ENCODE data around the gene EGLN1.

Gene EGLN1

GRCh38 chr1:231362325-231362724 is 59.8 kb downstream of the EGLN1 start:
- Histone ChIP-seq H3K9ac (ENCODE audit: low read length) (no peak overlapping the region), H3K4me1 (ENCODE audit: control insufficient read depth in 1 of 2, insufficient read depth in 2 of 2, low read length in 2 of 2) (no peaks in the 10 kb centered on the region), H3K27me3 (ENCODE audit: insufficient read depth, low read length) (no peaks in the 10 kb centered on the region), H2AFZ (ENCODE audit: insufficient read depth, low read length, poor library complexity) (no peak overlapping the region), H3K36me3 (ENCODE audit: control insufficient read depth in 1 of 2, insufficient read depth in 2 of 2, low read length in 2 of 2) (peaks cover 3 to 6% of the 10 kb centered on the region in 2 experiments), H3K79me2 (ENCODE audit: control insufficient read depth, insufficient read depth, low read length, poor library complexity) (no peaks in the 10 kb centered on the region), H3K4me2 (ENCODE audit: low read length) (no peak overlapping the region), H2AK5ac (ENCODE audit: low read length) (no peak overlapping the region), H2BK5ac (ENCODE audit: low read depth, low read length, poor library complexity) (no peak overlapping the region), H3K4ac (ENCODE audit: low read depth, low read length) (no peak overlapping the region), H4K12ac (ENCODE audit: low read depth, low read length) (no peak overlapping the region), H2BK12ac (ENCODE audit: low read length) (no peak overlapping the region), H3K4me3 (ENCODE audit: low read depth, low read length) (no peak overlapping the region), H3K18ac (ENCODE audit: low read length) (no peak overlapping the region), H3K27ac (ENCODE audit: low read depth, low read length) (no peak overlapping the region), H3K14ac (ENCODE audit: low read length) (no peak overlapping the region), H4K8ac (ENCODE audit: low read depth, low read length) (no peak overlapping the region), H3K9me3 (ENCODE audit: insufficient read depth, low read depth, low read length) (no peaks in the 10 kb centered on the region), H3K79me1 (ENCODE audit: low read length) (no peaks in the 10 kb centered on the region), H3K23ac (ENCODE audit: low read length) (no peak overlapping the region), H4K91ac (ENCODE audit: low read depth, low read length) (no peak overlapping the region), H2BK120ac (ENCODE audit: insufficient read depth, low read length, poor library complexity) (no peak overlapping the region)
- DNase-seq: no peak
- no CpG with 5 or more reads among the region's 1 CpG for WGBS (ENCODE audit: extremely low coverage, insufficient coverage, insufficient read length)

GRCh38 chr1:231359113-231359512 is 63.0 kb downstream of the EGLN1 start:
- H3K18ac ChIP-seq (ENCODE audit: low read length): no peak overlapping the region
- DNase-seq: peak; percentile 44 to 66
- no peak overlapping the region for H4K91ac ChIP-seq (ENCODE audit: low read depth, low read length)
- H4K8ac ChIP-seq (ENCODE audit: low read depth, low read length): no peak overlapping the region
- no peak overlapping the region for H2BK12ac ChIP-seq (ENCODE audit: low read length)
- no peaks in the 10 kb centered on the region for H3K27me3 ChIP-seq (ENCODE audit: insufficient read depth, low read length)
- H3K4ac ChIP-seq (ENCODE audit: low read depth, low read length): no peak overlapping the region
- H4K12ac ChIP-seq (ENCODE audit: low read depth, low read length): no peak overlapping the region
- H3K79me2 ChIP-seq (ENCODE audit: control insufficient read depth, insufficient read depth, low read length, poor library complexity): no peaks in the 10 kb centered on the region
- H2AK5ac ChIP-seq (ENCODE audit: low read length): no peak overlapping the region
- H3K36me3 ChIP-seq (ENCODE audit: control insufficient read depth in 1 of 2, insufficient read depth in 2 of 2, low read length in 2 of 2): peaks cover 2 to 5% of the 10 kb centered on the region in 2 experiments
- no peaks in the 10 kb centered on the region for H3K4me1 ChIP-seq (ENCODE audit: control insufficient read depth in 1 of 2, insufficient read depth in 2 of 2, low read length in 2 of 2)
- no peak overlapping the region for H3K23ac ChIP-seq (ENCODE audit: low read length)
- H3K4me2 ChIP-seq (ENCODE audit: low read length): no peak overlapping the region
- H3K79me1 ChIP-seq (ENCODE audit: low read length): no peaks in the 10 kb centered on the region
- H3K27ac ChIP-seq (ENCODE audit: low read depth, low read length): no peak overlapping the region
- H3K9ac ChIP-seq (ENCODE audit: low read length): no peak overlapping the region
- WGBS (ENCODE audit: extremely low coverage, insufficient coverage, insufficient read length): no CpG with 5 or more reads among the region's 6 CpGs
- no peak overlapping the region for H2AFZ ChIP-seq (ENCODE audit: insufficient read depth, low read length, poor library complexity)
- no peak overlapping the region for H2BK120ac ChIP-seq (ENCODE audit: insufficient read depth, low read length, poor library complexity)
- no peak overlapping the region for H2BK5ac ChIP-seq (ENCODE audit: low read depth, low read length, poor library complexity)
- H3K4me3 ChIP-seq (ENCODE audit: low read depth, low read length): no peak overlapping the region
- H3K14ac ChIP-seq (ENCODE audit: low read length): no peak overlapping the region
- no peaks in the 10 kb centered on the region for H3K9me3 ChIP-seq (ENCODE audit: insufficient read depth, low read depth, low read length)

GRCh38 chr1:231357831-231358354 is 64.2 kb downstream of the EGLN1 start:
- no peaks in the 10 kb centered on the region for H3K27me3 ChIP-seq (ENCODE audit: insufficient read depth, low read length)
- H3K4ac ChIP-seq (ENCODE audit: low read depth, low read length): no peak overlapping the region
- H2AK5ac ChIP-seq (ENCODE audit: low read length): no peak overlapping the region
- no peak overlapping the region for H3K4me2 ChIP-seq (ENCODE audit: low read length)
- H2BK5ac ChIP-seq (ENCODE audit: low read depth, low read length, poor library complexity): no peak overlapping the region
- no peak overlapping the region for H2AFZ ChIP-seq (ENCODE audit: insufficient read depth, low read length, poor library complexity)
- H4K8ac ChIP-seq (ENCODE audit: low read depth, low read length): no peak overlapping the region
- H4K91ac ChIP-seq (ENCODE audit: low read depth, low read length): no peak overlapping the region
- no peak overlapping the region for H4K12ac ChIP-seq (ENCODE audit: low read depth, low read length)
- H3K9ac ChIP-seq (ENCODE audit: low read length): no peak overlapping the region
- no peak overlapping the region for H3K18ac ChIP-seq (ENCODE audit: low read length)
- H3K36me3 ChIP-seq (ENCODE audit: control insufficient read depth in 1 of 2, insufficient read depth in 2 of 2, low read length in 2 of 2): peaks cover 3 to 5% of the 10 kb centered on the region in 2 experiments
- H3K79me1 ChIP-seq (ENCODE audit: low read length): no peaks in the 10 kb centered on the region
- no peaks in the 10 kb centered on the region for H3K4me1 ChIP-seq (ENCODE audit: control insufficient read depth in 1 of 2, insufficient read depth in 2 of 2, low read length in 2 of 2)
- no peaks in the 10 kb centered on the region for H3K79me2 ChIP-seq (ENCODE audit: control insufficient read depth, insufficient read depth, low read length, poor library complexity)
- peak; percentile 53 to 77 for DNase-seq
- no peak overlapping the region for H3K14ac ChIP-seq (ENCODE audit: low read length)
- H3K4me3 ChIP-seq (ENCODE audit: low read depth, low read length): no peak overlapping the region
- no peak overlapping the region for H3K27ac ChIP-seq (ENCODE audit: low read depth, low read length)
- WGBS (ENCODE audit: extremely low coverage, insufficient coverage, insufficient read length): no CpG with 5 or more reads among the region's 4 CpGs
- H3K23ac ChIP-seq (ENCODE audit: low read length): no peak overlapping the region
- H2BK12ac ChIP-seq (ENCODE audit: low read length): no peak overlapping the region
- no peaks in the 10 kb centered on the region for H3K9me3 ChIP-seq (ENCODE audit: insufficient read depth, low read depth, low read length)
- no peak overlapping the region for H2BK120ac ChIP-seq (ENCODE audit: insufficient read depth, low read length, poor library complexity)

GRCh38 chr1:231357187-231357772 is 64.8 kb downstream of the EGLN1 start:
- no peaks in the 10 kb centered on the region for H3K4me1 ChIP-seq (ENCODE audit: control insufficient read depth in 1 of 2, insufficient read depth in 2 of 2, low read length in 2 of 2)
- H3K4me3 ChIP-seq (ENCODE audit: low read depth, low read length): no peak overlapping the region
- no peak overlapping the region for H4K12ac ChIP-seq (ENCODE audit: low read depth, low read length)
- no peak overlapping the region for H3K27ac ChIP-seq (ENCODE audit: low read depth, low read length)
- no peak overlapping the region for H3K23ac ChIP-seq (ENCODE audit: low read length)
- DNase-seq: no peak
- no peak overlapping the region for H3K18ac ChIP-seq (ENCODE audit: low read length)
- no peak overlapping the region for H2AFZ ChIP-seq (ENCODE audit: insufficient read depth, low read length, poor library complexity)
- no peak overlapping the region for H2AK5ac ChIP-seq (ENCODE audit: low read length)
- H3K4me2 ChIP-seq (ENCODE audit: low read length): no peak overlapping the region
- no peaks in the 10 kb centered on the region for H3K79me1 ChIP-seq (ENCODE audit: low read length)
- no peak overlapping the region for H2BK12ac ChIP-seq (ENCODE audit: low read length)
- H3K79me2 ChIP-seq (ENCODE audit: control insufficient read depth, insufficient read depth, low read length, poor library complexity): no peaks in the 10 kb centered on the region
- peaks cover 3 to 5% of the 10 kb centered on the region in 2 experiments for H3K36me3 ChIP-seq (ENCODE audit: control insufficient read depth in 1 of 2, insufficient read depth in 2 of 2, low read length in 2 of 2)
- H3K9me3 ChIP-seq (ENCODE audit: insufficient read depth, low read depth, low read length): no peaks in the 10 kb centered on the region
- no peaks in the 10 kb centered on the region for H3K27me3 ChIP-seq (ENCODE audit: insufficient read depth, low read length)
- H4K91ac ChIP-seq (ENCODE audit: low read depth, low read length): no peak overlapping the region
- H4K8ac ChIP-seq (ENCODE audit: low read depth, low read length): no peak overlapping the region
- no CpG with 5 or more reads among the region's 10 CpGs for WGBS (ENCODE audit: extremely low coverage, insufficient coverage, insufficient read length)
- no peak overlapping the region for H2BK5ac ChIP-seq (ENCODE audit: low read depth, low read length, poor library complexity)
- H3K4ac ChIP-seq (ENCODE audit: low read depth, low read length): no peak overlapping the region
- H3K14ac ChIP-seq (ENCODE audit: low read length): no peak overlapping the region
- no peak overlapping the region for H2BK120ac ChIP-seq (ENCODE audit: insufficient read depth, low read length, poor library complexity)
- H3K9ac ChIP-seq (ENCODE audit: low read length): no peak overlapping the region
